Endothelial cell of umbilical vein (primary cell): ENCODE data around the gene ABLIM1. TPM values are rescaled to one million over a fixed set of nuclear protein-coding genes. Genes with fewer than 3 reads are reported as not detected.

Experiments used
- BruUV-seq: library from RNA; stranded (reverse); fragments of 400-500 nt; replicated peaks from 2 replicates; lab custom pipeline; 2021; lab: Mats Ljungman, UMichigan
- CTCF ChIA-PET: fragments of 300-600, 350-600 bp; sonication (Branson Sonifier 250); formaldehyde crosslinking; loops from one replicate; lab custom pipeline; 2021; ENCODE audit warnings: antibody characterized with exemption, inconsistent platforms; lab: Charles Lee
- POLR2A ChIA-PET: fragments of 300-600, 350-600 bp; sonication (Branson Sonifier 250); formaldehyde crosslinking; loops from one replicate; lab custom pipeline; 2021; ENCODE audit warnings: antibody characterized with exemption, inconsistent platforms; lab: Charles Lee
- DNase-seq: peaks from one replicate; pipeline ENCODE4 v3.0.0-alpha.2; 2011; ENCODE audit warnings: low read depth, low spot score
- FAIRE-seq: peaks from 2 replicates; lab custom pipeline; 2011; peaks lifted over from hg19 to GRCh38; lab: Jason Lieb, UNC
- H2AFZ ChIP-seq: 2 replicates; pipeline ENCODE4 v1.6.0; 2012; ENCODE audit warnings: low read depth, low read length, control low read depth, inconsistent platforms
- H3K27ac ChIP-seq: 2 replicates; pipeline ENCODE4 v1.5.1; 2011; ENCODE audit warnings: low read depth, mild to moderate bottlenecking, control low read depth, low read length, moderate library complexity; ENCODE audit not compliant: insufficient read depth
- H3K27me3 ChIP-seq, 2 experiments: 2 replicates each; pipeline versions ENCODE4 v1.6.0 to v1.6.1; 2011; ENCODE audit warnings: low read length in 2 of 2, mixed read lengths in 1 of 2; ENCODE audit not compliant: control insufficient read depth in 2 of 2, insufficient read depth in 2 of 2
- H3K36me3 ChIP-seq, 2 experiments: 2 replicates in 1 of 2; 3 replicates in 1 of 2; pipeline ENCODE4 v1.5.1; 2011; ENCODE audit warnings: low read length in 2 of 2, mild to moderate bottlenecking in 1 of 2, moderate library complexity in 1 of 2; ENCODE audit not compliant: control insufficient read depth in 2 of 2, insufficient read depth in 2 of 2; ENCODE audit errors: extremely low read depth in 1 of 2
- H3K4me1 ChIP-seq: 3 replicates; pipeline ENCODE4 v1.5.1; 2011; ENCODE audit warnings: mild to moderate bottlenecking, low read length; ENCODE audit not compliant: control insufficient read depth, insufficient read depth; ENCODE audit errors: extremely low read depth
- H3K4me2 ChIP-seq: 2 replicates; pipeline ENCODE4 v1.6.1; 2011; ENCODE audit warnings: low read length, control low read depth, mixed read lengths; ENCODE audit not compliant: insufficient read depth
- H3K4me3 ChIP-seq, 3 experiments: fragments of 200-600 bp in 1 of 3; sonication (generic), shearing (Covaris generic) in 1 of 3; replicated peaks in 1 of 3; 2 replicates each; pipeline ENCODE4 v1.5.1; 2011 to 2016; ENCODE audit warnings: control low read depth in 3 of 3, low read length in 3 of 3, mild to moderate bottlenecking in 2 of 3, inconsistent platforms in 1 of 3, low read depth in 1 of 3, moderate library complexity in 1 of 3; ENCODE audit not compliant: insufficient read depth in 1 of 3
- H3K79me2 ChIP-seq: 2 replicates; pipeline ENCODE4 v1.6.0; 2012; ENCODE audit warnings: low read length, inconsistent platforms; ENCODE audit not compliant: control insufficient read depth, insufficient read depth
- H3K9ac ChIP-seq: replicated peaks from 2 replicates; pipeline ENCODE3; 2011; ENCODE audit warnings: low read length, control low read depth; ENCODE audit not compliant: insufficient read depth; ENCODE audit errors: extremely low read depth
- H3K9me1 ChIP-seq: replicated peaks from 3 replicates; pipeline ENCODE4 v1.6.0; 2011; ENCODE audit warnings: mild to moderate bottlenecking, low read length; ENCODE audit not compliant: control insufficient read depth, insufficient read depth; ENCODE audit errors: extremely low read depth
- H3K9me3 ChIP-seq: replicated peaks from 2 replicates; pipeline ENCODE4 v1.5.1; 2012; ENCODE audit warnings: low read length, inconsistent platforms; ENCODE audit not compliant: control insufficient read depth, insufficient read depth
- H4K20me1 ChIP-seq: replicated peaks from 2 replicates; pipeline ENCODE3; 2011; ENCODE audit warnings: mild to moderate bottlenecking, low read length; ENCODE audit not compliant: control insufficient read depth, insufficient read depth; ENCODE audit errors: extremely low read depth
- FOS ChIP-seq: IDR thresholded peaks from 2 replicates; pipeline ENCODE4 v1.6.1; 2011; ENCODE audit warnings: mild to moderate bottlenecking, low read length, moderate library complexity, borderline replicate concordance; ENCODE audit not compliant: insufficient read depth
- GATA2 ChIP-seq: IDR thresholded peaks from 2 replicates; pipeline ENCODE4 v1.7.0; 2011; ENCODE audit warnings: low read depth, mild to moderate bottlenecking, moderate library complexity, mixed read lengths, low read length; ENCODE audit not compliant: insufficient read length, insufficient read depth
- JUN ChIP-seq: IDR thresholded peaks from 2 replicates; pipeline ENCODE4 v1.6.1; 2011; ENCODE audit warnings: borderline replicate concordance, low read depth; ENCODE audit not compliant: insufficient read length, insufficient read depth
- MYC ChIP-seq: IDR thresholded peaks from one replicate; pipeline ENCODE4 v1.6.1; 2011; ENCODE audit warnings: mild to moderate bottlenecking, low read depth, low read length
- POLR2A ChIP-seq: IDR thresholded peaks from 2 replicates; pipeline ENCODE4 v1.6.1; 2012; ENCODE audit warnings: low read depth, mild to moderate bottlenecking, control low read depth, low read length
- POLR2AphosphoS5 ChIP-seq: IDR thresholded peaks from 2 replicates; pipeline ENCODE4 v1.6.1; 2012; ENCODE audit warnings: low read depth, mild to moderate bottlenecking, control low read depth, low read length, moderate library complexity; ENCODE audit not compliant: insufficient read depth
- dilution Hi-C: fragments of 300-500 bp; cut with MboI; formaldehyde crosslinking; loops from one replicate; pipeline ENCODE4 v1.15.0; 2019; ENCODE audit warnings: low sequenced_read_pairs; ENCODE audit not compliant: extremely low pct_ligation_motif_present
- intact Hi-C: fragments of 100-400 bp; cut with micrococcal nuclease; formaldehyde crosslinking; loops from one replicate; pipeline ENCODE4 v1.10.0; 2022
- polyA plus RNA-seq, 4 experiments: library from polyadenylated mRNA; depleted of rRNA in 3 of 4; stranded (reverse) in 3 of 4; unstranded in 1 of 4; fragments of >200 nt; gene quantifications; 2 replicates each; pipeline versions ENCODE4 v1.2.1 to v1.2.3, GENCODE V29; 2011 to 2012; ENCODE audit warnings: missing spikeins in 1 of 4
- total RNA-seq: library from RNA; stranded (reverse); gene quantifications from 2 replicates; pipeline ENCODE4 v1.2.3, GENCODE V29; 2021
- TF ChIP-seq, protein P1 (sequence below): IDR thresholded peaks from 2 replicates; pipeline ENCODE4 v1.6.1; 2011; ENCODE audit not compliant: insufficient read depth, insufficient read length
- TF ChIP-seq, protein P2 (sequence below), 2 donors: IDR thresholded peaks; 1 replicate in 1 of 2; 2 replicates in 1 of 2; pipeline ENCODE4 v1.5.1; 2011; ENCODE audit warnings: low read length in 2 of 2, mild to moderate bottlenecking in 2 of 2, moderate library complexity in 2 of 2, control low read depth in 1 of 2, inconsistent platforms in 1 of 2, low read depth in 1 of 2; ENCODE audit not compliant: insufficient read depth in 1 of 2; ENCODE audit errors: extremely low read depth in 1 of 2

ABLIM1 gene
- total and polyA plus RNA-seq, 2 donors (not counting 3 experiments of a cell fraction or from before 2014, with no cell fraction given), result 128 to 235 TPM

DNA sequence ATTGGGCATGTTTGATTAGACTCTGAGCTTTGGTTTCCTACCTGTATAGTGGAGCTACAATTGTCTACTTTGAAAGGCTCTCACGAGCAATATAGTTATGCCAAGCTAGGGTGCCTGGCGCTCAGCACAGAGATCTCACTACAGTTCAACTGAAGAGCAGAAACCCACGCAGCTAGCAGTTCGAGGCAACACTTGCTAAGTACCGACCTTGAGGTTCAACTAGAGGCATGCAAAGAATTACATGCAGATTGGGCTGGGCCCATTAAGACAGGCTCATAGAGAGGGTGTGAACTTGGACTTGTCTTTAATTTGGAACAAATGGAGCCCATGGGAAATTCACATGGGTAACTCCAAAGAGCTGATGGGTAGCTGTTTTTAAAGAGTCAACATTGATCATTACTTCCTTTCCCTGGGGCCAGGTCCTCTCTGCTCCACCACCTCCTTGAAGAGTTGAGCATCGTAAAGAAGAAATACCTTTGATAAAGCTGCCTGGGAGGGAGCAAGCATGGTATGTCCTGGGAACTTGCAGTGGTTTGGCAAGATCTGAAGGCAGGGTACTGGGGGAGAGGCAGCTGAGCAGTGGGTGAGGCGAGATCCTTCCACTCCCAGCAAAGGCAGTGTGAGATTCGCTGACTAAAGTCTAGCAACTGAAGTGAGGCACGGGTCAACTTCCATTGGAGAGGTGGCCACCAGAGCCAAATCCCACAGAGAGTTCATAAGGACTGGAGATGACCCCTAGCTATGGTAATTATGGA is 228.3 kb downstream of the ABLIM1 start:
- POLR2A ChIA-PET, result no interaction called here
- intact Hi-C loops (no loop called here), dilution Hi-C loops (no loop called here)
- no peak overlapping the region for H3K4me3 ChIP-seq
- no peak overlapping the region for H3K4me2 ChIP-seq
- H3K79me2 ChIP-seq, result no peaks in the 10 kb centered on the region
- no peak overlapping the region for H3K27ac ChIP-seq
- FAIRE-seq, result no peak
- peaks cover 0 to 12% of the 10 kb centered on the region in 2 experiments for H3K36me3 ChIP-seq
- H4K20me1 ChIP-seq, result no peaks in the 10 kb centered on the region
- no peak overlapping the region for H3K9ac ChIP-seq
- no peaks in the 10 kb centered on the region for H3K9me1 ChIP-seq
- peaks cover 13% of the 10 kb centered on the region for H3K4me1 ChIP-seq
- CTCF ChIA-PET, result interaction anchor here (9.9 kb wide), 1 partner anchor 126 kb away, joined by 85 read pairs; no protein-coding TSS in a partner anchor
- no peaks in the 10 kb centered on the region for H3K9me3 ChIP-seq
- TF ChIP-seq POLR2A, result no peak
- TF ChIP-seq GATA2, result no peak
- TF ChIP-seq FOS, result no peak
- TF ChIP-seq, protein P1, sequence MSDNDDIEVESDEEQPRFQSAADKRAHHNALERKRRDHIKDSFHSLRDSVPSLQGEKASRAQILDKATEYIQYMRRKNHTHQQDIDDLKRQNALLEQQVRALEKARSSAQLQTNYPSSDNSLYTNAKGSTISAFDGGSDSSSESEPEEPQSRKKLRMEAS, result no peak
- TF ChIP-seq JUN, result no peak
- no peak for TF ChIP-seq POLR2AphosphoS5
- TF ChIP-seq, protein P2, sequence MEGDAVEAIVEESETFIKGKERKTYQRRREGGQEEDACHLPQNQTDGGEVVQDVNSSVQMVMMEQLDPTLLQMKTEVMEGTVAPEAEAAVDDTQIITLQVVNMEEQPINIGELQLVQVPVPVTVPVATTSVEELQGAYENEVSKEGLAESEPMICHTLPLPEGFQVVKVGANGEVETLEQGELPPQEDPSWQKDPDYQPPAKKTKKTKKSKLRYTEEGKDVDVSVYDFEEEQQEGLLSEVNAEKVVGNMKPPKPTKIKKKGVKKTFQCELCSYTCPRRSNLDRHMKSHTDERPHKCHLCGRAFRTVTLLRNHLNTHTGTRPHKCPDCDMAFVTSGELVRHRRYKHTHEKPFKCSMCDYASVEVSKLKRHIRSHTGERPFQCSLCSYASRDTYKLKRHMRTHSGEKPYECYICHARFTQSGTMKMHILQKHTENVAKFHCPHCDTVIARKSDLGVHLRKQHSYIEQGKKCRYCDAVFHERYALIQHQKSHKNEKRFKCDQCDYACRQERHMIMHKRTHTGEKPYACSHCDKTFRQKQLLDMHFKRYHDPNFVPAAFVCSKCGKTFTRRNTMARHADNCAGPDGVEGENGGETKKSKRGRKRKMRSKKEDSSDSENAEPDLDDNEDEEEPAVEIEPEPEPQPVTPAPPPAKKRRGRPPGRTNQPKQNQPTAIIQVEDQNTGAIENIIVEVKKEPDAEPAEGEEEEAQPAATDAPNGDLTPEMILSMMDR (IDR thresholded peaks at IDR 0.05; ENCODE audit: extremely low read depth in 1 of 2, insufficient read depth in 1 of 2, low read depth in 1 of 2, low read length in 2 of 2), result no peak
- no peak for TF ChIP-seq MYC
- H3K27me3 ChIP-seq, result no peaks in the 10 kb centered on the region
- BruUV-seq, result no TSS peak
- no peak overlapping the region for H2AFZ ChIP-seq
- DNase-seq, result no peak
